HG03135 (cell line): ENCODE measurements around the gene C2.
"Not testable (repeated sequence)": the region's sequence is repeated elsewhere in the genome, so short reads cannot be mapped to it uniquely, and the experiment has no call there.

Experiments used
- ATAC-seq: cut with Tn5 transposase; IDR thresholded peaks from one replicate; pipeline ENCODE4 v1.9.1; 2021; ENCODE audit warnings: mild to moderate bottlenecking, moderate library complexity; ENCODE audit not compliant: unreplicated experiment

C2 gene

GRCh38 chr6:31920811-31921210, 6.7 kb upstream of the C2 start:
- no peak for ATAC-seq

GRCh38 chr6:31922942-31923341, 4.6 kb upstream of the C2 start:
- ATAC-seq, result no peak

- no peak for ATAC-seq
Measured at GRCh38 chr6:31927863-31928671, 550 bp downstream of the C2 start.

- no peak for ATAC-seq
Measured at GRCh38 chr6:31928672-31928939, 1.1 kb downstream of the C2 start.

DNA sequence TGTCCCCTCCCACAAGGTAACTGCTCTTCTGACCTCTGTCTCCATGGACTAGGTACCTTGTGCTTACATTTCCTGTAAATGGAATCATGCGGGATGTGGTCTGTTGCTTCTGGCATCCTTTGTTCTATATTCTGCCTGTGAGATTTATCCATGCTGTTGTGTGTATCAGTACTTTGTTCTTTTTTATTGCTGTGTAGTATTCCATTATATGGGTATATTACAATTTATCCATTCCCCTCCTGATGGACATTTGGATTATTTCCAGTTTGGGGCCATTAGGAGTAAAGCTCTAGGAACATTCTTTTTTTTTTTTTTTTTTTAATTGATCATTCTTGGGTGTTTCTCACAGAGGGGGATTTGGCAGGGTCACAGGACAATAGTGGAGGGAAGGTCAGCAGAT, 3.4 kb downstream of the C2 start:
- ATAC-seq, result no peak

DNA sequence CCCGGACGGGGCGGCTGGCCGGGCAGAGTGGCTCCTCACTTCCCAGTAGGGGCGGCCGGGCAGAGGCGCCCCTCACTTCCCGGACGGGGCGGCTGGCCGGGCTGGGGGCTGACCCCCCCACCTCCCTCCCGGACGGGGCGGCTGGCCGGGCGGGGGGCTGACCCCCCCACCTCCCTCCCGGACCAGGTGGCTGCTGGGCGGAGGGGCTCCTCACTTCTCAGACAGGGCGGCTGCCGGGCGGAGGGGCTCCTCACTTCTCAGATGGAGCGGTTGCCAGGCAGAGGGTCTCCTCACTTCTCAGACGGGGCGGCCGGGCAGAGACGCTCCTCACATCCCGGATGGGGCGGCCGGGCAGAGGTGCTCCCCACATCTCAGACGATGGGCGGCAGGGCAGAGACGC, 4.6 kb downstream of the C2 start:
- not testable (repeated sequence) for ATAC-seq

GRCh38 chr6:31933537-31933936, 6.0 kb downstream of the C2 start:
- ATAC-seq, result no peak

DNA sequence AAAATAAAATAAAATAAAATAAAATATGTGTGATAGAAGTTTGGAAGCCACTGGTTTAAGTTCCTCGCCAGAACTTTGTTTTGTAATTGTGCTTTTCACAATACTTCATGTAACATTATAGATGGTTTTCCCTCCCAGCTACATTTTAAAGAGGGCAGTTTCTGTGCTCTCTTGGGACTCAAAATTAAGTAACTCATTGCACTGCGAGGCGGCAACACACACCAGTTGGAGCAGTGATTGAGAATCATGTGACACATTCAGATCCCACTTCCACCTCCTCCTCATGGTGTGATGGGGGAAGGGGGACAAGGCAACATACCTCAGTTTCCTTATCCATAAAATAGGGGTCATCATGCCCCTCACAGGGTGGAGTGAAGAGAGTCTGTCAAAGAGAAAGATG, 7.5 kb downstream of the C2 start:
- no peak for ATAC-seq

DNA sequence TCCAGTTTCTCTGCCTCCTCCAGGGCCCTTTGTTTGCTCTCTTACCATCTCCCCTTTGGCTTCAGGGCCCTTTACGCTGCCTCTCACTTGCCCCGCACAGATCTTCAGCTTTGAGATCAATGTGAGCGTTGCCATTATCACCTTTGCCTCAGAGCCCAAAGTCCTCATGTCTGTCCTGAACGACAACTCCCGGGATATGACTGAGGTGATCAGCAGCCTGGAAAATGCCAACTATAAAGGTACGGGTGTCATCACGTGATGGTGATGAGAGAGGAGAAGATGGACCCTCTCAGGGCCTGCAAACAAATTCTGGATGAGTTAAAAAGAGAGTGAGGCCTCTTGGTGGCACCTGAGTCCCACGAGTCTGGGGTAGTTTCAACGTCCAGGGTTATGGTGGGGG, 8.3 kb downstream of the C2 start:
- no peak for ATAC-seq

DNA sequence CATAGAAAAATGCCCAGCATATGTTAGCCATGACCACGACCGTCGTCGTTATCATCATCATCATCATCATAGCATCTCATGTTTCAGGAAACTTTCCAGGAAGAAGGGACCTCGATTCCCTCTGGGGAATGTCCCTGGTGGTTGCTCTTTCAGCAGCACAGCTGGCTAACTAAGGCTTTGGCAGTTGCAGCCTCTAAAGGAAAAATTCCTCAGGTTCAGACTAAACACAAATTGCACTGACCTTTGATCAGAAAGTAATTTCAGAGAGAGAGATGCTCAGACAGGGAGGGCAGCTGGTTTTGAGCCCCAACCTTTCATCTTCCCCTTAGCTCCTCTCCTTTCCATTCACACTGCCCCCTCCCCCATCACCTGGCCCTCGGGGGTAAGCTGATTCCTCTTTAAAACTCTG, 12.7 kb downstream of the C2 start:
- ATAC-seq, result no peak

DNA sequence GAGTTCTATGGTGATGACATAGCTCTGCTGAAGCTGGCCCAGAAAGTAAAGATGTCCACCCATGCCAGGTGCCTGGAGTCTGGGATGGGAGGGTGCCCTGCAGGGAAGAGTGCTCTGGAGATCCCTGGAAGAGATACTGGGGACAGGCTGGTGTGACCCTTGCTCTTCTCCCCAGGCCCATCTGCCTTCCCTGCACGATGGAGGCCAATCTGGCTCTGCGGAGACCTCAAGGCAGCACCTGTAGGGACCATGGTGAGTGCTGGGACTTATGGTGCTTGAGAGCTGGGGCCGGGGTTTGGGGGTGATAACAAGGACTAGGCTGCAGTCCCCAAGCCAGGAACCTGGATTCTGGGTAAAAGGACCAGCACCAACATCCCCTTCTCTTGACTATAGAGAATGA, 16.2 kb downstream of the C2 start:
- ATAC-seq, result no peak

DNA sequence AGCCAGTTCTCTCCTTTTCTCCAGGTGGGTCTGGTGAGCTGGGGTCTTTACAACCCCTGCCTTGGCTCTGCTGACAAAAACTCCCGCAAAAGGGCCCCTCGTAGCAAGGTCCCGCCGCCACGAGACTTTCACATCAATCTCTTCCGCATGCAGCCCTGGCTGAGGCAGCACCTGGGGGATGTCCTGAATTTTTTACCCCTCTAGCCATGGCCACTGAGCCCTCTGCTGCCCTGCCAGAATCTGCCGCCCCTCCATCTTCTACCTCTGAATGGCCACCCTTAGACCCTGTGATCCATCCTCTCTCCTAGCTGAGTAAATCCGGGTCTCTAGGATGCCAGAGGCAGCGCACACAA, 17.6 kb downstream of the C2 start:
- ATAC-seq, result no peak

DNA sequence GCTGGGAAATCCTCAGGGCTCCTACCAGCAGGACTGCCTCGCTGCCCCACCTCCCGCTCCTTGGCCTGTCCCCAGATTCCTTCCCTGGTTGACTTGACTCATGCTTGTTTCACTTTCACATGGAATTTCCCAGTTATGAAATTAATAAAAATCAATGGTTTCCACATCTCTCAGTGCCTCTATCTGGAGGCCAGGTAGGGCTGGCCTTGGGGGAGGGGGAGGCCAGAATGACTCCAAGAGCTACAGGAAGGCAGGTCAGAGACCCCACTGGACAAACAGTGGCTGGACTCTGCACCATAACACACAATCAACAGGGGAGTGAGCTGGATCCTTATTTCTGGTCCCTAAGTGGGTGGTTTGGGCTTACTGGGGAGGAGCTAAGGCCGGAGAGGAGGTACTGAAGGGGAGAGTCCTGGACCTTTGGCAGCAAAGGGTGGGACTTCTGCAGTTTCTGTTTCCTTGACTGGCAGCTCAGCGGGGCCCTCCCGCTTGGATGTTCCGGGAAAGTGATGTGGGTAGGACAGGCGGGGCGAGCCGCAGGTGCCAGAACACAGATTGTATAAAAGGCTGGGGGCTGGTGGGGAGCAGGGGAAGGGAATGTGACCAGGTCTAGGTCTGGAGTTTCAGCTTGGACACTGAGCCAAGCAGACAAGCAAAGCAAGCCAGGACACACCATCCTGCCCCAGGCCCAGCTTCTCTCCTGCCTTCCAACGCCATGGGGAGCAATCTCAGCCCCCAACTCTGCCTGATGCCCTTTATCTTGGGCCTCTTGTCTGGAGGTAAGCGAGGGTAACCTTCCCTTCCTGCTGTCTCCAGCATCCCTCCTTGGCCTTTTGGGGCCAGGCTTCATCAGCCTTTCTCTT, 18.2 kb downstream of the C2 start, which contains the start of gene CFB:
Gene CFB, plus strand, starts transcription at position 589 of the 863 bp plus-strand sequence. Its CDS starts 127 bp downstream, at position 716.
- no peak for ATAC-seq

DNA sequence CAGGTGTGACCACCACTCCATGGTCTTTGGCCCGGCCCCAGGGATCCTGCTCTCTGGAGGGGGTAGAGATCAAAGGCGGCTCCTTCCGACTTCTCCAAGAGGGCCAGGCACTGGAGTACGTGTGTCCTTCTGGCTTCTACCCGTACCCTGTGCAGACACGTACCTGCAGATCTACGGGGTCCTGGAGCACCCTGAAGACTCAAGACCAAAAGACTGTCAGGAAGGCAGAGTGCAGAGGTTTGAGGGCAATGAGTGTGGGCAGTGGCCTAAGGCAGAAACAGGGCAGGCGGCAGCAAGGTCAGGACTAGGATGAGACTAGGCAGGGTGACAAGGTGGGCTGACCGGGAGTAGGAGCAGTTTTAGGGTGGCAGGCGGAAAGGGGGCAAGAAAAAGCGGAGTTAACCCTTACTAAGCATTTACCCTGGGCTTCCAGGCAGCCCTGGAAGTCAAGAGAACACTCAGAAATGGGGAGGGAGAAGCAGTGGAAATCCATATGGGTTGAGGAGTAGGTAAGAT, 18.9 kb downstream of the C2 start:
- ATAC-seq, result no peak

DNA sequence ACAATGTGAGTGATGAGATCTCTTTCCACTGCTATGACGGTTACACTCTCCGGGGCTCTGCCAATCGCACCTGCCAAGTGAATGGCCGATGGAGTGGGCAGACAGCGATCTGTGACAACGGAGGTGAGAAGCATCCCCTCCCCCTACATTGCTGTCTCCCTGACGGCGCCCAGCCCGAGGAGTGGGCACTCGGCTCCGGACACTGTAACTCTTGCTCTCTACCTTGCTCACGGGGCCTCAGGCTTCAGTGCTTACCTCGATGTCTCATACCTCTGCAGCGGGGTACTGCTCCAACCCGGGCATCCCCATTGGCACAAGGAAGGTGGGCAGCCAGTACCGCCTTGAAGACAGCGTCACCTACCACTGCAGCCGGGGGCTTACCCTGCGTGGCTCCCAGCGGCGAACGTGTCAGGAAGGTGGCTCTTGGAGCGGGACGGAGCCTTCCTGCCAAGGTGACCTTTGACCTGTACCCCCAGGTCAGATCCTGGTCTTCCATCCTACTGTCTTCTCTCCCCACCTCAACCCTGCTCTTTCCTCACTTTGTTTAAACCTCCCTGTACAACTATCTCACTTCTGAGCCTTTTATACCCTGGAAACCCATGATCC, 19.7 kb downstream of the C2 start:
- ATAC-seq, result no peak

GRCh38 chr6:31947864-31948263, 20.3 kb downstream of the C2 start:
- ATAC-seq, result no peak

GRCh38 chr6:31948306-31948705, 20.8 kb downstream of the C2 start:
- no peak for ATAC-seq

GRCh38 chr6:31948753-31949413, 21.4 kb downstream of the C2 start:
- no peak for ATAC-seq

DNA sequence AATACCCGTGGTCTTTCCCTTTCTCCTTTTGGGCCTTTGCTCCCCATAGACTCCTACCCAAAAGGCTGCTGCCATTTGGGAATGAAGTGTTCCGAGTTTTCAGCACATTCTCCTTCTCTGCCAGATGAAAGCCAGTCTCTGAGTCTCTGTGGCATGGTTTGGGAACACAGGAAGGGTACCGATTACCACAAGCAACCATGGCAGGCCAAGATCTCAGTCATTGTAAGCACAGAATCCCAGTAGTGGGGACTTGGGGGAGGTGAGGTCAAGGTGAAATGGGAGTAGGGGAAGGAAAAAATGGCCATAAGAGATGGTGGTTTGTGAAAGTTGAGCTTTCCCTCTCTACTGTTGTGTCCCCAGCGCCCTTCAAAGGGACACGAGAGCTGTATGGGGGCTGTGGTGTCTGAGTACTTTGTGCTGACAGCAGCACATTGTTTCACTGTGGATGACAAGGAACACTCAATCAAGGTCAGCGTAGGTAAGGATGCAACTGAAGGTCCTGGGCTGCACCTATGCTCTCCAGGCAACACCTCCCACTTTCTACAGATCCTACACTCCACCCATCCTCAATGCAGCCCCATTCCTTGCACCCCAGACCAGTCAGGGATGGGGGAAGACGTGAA, 22.5 kb downstream of the C2 start:
- ATAC-seq, result no peak

DNA sequence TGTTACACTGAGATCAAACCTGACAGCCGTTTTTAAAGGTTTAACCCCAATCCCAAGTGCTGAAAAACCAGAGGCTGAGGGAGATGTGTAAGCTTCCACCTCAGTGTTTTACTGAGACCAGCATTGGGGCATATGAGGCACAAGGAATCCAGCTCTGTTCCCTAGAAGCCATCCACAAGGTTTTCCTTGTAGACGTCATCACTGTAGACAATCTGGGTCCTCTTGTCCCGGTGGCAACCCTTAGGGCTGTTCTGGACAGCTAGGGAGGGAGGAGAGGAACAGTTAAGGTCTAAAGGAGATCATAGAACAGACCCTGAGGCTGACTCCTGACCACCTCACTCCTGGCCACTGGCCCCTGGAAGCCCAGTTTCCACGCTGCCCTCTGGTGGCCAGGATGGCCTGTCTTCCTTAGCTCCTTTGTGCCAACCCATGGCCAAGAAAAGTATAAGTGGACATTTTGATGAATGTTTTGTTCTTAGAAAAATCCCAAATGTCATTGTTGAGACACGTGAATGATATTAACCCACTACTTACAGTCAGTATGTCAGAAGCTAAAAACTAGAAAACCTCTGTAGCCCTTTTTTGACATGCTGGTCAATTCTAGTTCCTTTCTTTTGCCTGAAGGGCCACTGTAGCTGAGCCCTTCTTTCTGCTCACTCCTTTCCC, 24.8 kb downstream of the C2 start:
- no peak for ATAC-seq
